HG03159 (cell line): Measurements from ENCODE around the gene LRRC74B.
"Not testable (repeated sequence)": the region's sequence is repeated elsewhere in the genome, so short reads cannot be mapped to it uniquely, and the experiment has no call there.

Experiments
- ATAC-seq: cut with Tn5 transposase; IDR thresholded peaks from one replicate; pipeline ENCODE4 v1.9.1; 2021; ENCODE audit warnings: mild to moderate bottlenecking, moderate library complexity; ENCODE audit not compliant: unreplicated experiment

The LRRC74B gene

GRCh38 chr22:21052715-21053459, 7.1 kb downstream of the LRRC74B start:
- no peak for ATAC-seq

- ATAC-seq: no peak
Observed at GRCh38 chr22:21054046-21054713, 8.4 kb downstream of the LRRC74B start.

- no peak for ATAC-seq
Observed at GRCh38 chr22:21054714-21055563, 9.2 kb downstream of the LRRC74B start.

DNA sequence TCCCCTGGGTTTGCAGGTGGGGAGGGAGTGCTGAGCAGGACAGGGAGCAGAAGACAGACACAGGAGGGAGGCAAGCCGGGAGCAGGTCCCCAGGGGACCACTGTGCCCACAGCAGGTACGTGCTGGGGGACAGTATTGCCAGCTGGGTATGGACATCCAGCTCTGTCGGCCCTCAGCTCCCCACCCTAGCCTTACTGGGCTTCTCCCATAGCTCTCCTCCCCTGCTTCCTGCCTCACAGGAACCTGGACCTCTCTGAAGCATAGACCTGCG, 9.8 kb downstream of the LRRC74B start:
- ATAC-seq: no peak

DNA sequence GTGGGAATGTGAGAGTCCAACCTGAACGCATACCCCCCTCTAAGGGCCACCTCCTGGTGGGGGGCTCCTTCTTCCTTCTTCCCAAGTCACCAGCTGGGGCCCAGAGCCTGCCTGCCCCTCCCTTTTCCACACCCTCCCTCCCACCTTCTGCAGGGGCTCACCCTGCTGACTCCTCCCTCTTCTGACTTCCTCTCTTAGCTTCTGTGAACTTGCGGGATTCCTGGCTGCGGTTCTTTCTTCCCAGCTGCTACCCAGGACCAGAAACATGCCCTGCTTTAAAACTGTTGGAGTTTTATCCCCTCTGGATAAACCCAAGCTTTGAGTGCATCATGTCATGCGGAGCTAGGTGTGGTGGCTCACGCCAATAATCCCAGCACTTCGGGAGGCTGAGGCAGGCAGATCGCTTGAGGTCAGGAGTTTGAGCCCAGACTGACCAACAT, 10.2 kb downstream of the LRRC74B start:
- ATAC-seq: no peak

- ATAC-seq: not testable (repeated sequence)
Observed at GRCh38 chr22:21060363-21060762, 14.6 kb downstream of the LRRC74B start.

GRCh38 chr22:21061660-21062321, 16.0 kb downstream of the LRRC74B start:
- not testable (repeated sequence) for ATAC-seq

DNA sequence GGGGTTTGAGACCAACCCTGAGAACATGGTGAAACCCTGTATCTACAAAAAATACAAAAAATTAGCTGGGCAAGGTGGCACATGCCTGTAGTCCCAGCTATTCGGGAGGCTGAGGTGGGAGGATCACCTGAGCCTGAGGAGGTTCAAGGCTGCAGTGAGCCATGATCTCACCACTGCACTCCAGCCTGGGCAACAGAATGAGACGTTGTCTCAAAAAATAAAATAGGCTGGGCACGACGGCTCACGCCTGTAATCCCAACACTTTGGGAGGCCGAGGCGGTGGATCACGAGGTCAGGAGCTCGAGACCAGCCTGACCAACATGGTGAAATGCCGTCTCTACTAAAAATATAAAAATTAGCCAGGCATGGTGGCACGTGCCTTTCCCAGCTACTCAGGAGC, 18.7 kb downstream of the LRRC74B start:
- not testable (repeated sequence) for ATAC-seq

- no peak for ATAC-seq
Observed at GRCh38 chr22:21064917-21065864, 19.4 kb downstream of the LRRC74B start.

GRCh38 chr22:21067075-21067900, 21.5 kb downstream of the LRRC74B start:
- ATAC-seq: no peak

- no peak for ATAC-seq
Observed at GRCh38 chr22:21067901-21068680, 22.3 kb downstream of the LRRC74B start.

DNA sequence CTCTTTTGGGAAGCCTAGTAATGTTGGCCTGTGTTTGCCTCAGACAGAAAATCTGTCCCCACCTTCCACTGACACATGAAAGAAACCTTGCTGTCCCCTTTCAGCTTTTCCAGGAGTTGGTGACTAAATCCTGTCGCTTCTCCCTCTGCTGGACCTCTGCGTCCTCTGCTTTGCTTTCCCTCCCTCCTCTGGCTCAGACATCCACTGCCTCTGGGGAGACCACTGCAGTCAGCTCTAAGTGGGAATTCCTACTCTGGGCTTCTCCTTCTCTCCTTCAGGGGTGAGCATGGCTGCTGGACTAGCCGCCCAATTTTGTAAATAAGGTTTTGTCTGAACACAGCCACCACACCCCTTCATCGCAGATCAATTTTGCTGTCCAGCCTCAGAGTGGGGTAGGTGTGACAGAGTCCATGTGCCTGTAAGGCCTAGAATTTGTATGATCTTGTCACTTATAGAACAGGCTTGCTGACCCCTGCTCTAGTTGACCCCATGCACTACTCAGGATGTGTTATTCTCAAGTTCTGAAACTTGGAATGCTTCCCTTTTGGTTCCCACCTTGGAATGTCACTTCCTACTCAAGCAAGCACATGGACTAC, 23.0 kb downstream of the LRRC74B start:
- ATAC-seq: no peak

DNA sequence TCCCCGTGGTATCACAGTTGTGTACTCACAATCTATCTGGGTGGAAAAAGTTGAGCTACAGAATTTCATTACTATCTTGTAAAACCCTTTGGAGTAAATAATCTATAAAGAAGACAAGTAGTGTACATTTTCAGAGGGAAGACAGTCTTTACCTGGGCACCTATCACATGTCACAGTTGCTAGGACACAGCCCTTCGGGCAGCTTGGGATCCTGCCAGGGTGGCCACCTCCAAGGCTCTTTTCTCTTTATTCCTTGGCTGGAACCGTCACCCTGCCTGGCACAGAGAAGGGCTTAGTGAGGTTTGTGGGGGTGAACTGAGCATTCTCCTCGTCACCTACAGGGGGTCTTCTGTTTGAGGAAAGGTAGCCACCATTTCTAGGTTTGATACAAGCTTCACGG, 23.6 kb downstream of the LRRC74B start:
- ATAC-seq: no peak

- no peak for ATAC-seq
Observed at GRCh38 chr22:21070690-21071615, 25.2 kb downstream of the LRRC74B start.

DNA sequence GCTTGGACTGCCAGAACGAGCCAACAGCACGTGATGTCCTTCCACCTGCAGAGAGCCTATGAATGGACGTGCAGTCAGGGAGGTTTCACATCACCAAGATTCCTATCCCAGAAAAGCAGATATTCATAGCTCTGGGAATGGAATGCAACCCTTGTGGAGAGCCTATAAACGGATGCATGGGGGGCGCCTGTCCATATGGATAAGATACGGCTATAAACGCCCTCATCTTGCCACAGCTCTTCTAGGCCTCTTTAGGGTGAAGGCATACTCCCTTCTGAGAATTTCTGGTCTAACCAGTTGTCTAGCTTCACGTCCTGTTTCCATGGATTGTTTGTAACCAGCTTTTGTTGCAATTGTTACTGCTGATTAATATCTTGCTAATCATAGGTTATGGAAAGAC, 26.1 kb downstream of the LRRC74B start:
- not testable (repeated sequence) for ATAC-seq

GRCh38 chr22:21073023-21073422, 27.3 kb downstream of the LRRC74B start:
- no peak for ATAC-seq

DNA sequence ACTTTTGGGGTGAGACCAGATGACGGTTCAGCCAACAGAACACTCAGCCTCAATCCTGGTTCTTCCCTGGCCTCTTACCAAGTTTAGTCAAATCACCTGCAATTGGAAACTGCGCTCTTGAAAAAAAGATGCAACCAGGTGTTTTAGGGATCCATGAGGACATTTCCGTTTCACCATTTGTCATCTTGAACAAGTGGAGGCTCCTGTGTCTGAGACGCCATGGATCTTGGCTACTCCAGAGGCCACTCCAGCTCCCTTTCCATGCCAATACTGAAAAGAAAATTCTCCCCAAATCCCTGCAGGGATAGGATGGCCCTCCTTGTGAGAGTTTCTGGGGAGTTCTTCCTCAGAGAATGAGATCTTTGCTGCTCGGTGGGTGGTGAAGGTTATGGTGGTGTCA, 27.7 kb downstream of the LRRC74B start:
- no peak for ATAC-seq
